Brain microvascular endothelial cell (primary cell): ENCODE measurements around the gene CFAP161.

Experiments used
- DNase-seq: peaks from one replicate; pipeline ENCODE4 v3.0.0-alpha.2; 2020
- H3K27ac ChIP-seq: fragments of 250-450 bp; sonication (Bioruptor Pico); 2 replicates; pipeline ENCODE4 v1.5.1; 2020; ENCODE audit warnings: mild to moderate bottlenecking, moderate library complexity
- H3K27me3 ChIP-seq: fragments of 250-450 bp; sonication (Bioruptor Pico); replicated peaks from 2 replicates; pipeline ENCODE4 v1.5.1; 2020; ENCODE audit warnings: mild to moderate bottlenecking
- H3K36me3 ChIP-seq: fragments of 250-450 bp; sonication (Bioruptor Pico); replicated peaks from 2 replicates; pipeline ENCODE4 v1.5.1; 2020; ENCODE audit warnings: mild to moderate bottlenecking
- H3K4me3 ChIP-seq: 2 replicates; pipeline ENCODE4 v1.5.1; 2011; ENCODE audit warnings: low read depth, mild to moderate bottlenecking, control low read depth, low read length, moderate library complexity
- CTCF ChIP-seq: IDR thresholded peaks from 2 replicates; pipeline ENCODE4 v1.5.1; 2011; ENCODE audit warnings: low read depth, mild to moderate bottlenecking, moderate library complexity, low read length, control low read depth, inconsistent platforms; ENCODE audit errors: missing control alignments
- in situ Hi-C: cut with HindIII; loops from 2 replicates; pipeline ENCODE4 v1.10.0; 2017; ENCODE audit warnings: low sequenced_read_pairs, low pct_ligation_motif_present

Gene CFAP161

GRCh38 chr15:81182756-81183438 lies 48.8 kb downstream of the CFAP161 start:
- in situ Hi-C loops, result no loop called here
- Histone ChIP-seq H3K27ac (no peak overlapping the region), H3K27me3 (peaks cover 6% of the 10 kb centered on the region), H3K36me3 (no peaks in the 10 kb centered on the region), H3K4me3 (peak overlapping the region; percentile 24)
- DNase-seq, result no peak
- TF ChIP-seq CTCF, result peak; percentile 32

GRCh38 chr15:81183439-81183775 lies 49.3 kb downstream of the CFAP161 start:
- no peak for DNase-seq
- no peaks in the 10 kb centered on the region for H3K36me3 ChIP-seq
- H3K4me3 ChIP-seq, result no peak overlapping the region
- TF ChIP-seq CTCF, result no peak
- peaks cover 6% of the 10 kb centered on the region for H3K27me3 ChIP-seq
- no peak overlapping the region for H3K27ac ChIP-seq
- in situ Hi-C loops, result no loop called here

GRCh38 chr15:81184188-81184587 lies 50.1 kb downstream of the CFAP161 start:
- no peak for TF ChIP-seq CTCF
- Histone ChIP-seq H3K36me3 (no peaks in the 10 kb centered on the region), H3K4me3 (no peak overlapping the region), H3K27me3 (peaks cover 6% of the 10 kb centered on the region), H3K27ac (no peak overlapping the region)
- in situ Hi-C loops, result no loop called here
- DNase-seq, result no peak

- Histone ChIP-seq H3K36me3 (no peaks in the 10 kb centered on the region), H3K4me3 (no peak overlapping the region), H3K27me3 (peaks cover 6% of the 10 kb centered on the region), H3K27ac (no peak overlapping the region)
- no peak for DNase-seq
- in situ Hi-C loops, result no loop called here
- TF ChIP-seq CTCF, result no peak
Measured at GRCh38 chr15:81185631-81186295, 51.7 kb downstream of the CFAP161 start.

GRCh38 chr15:81188354-81188753 lies 54.3 kb downstream of the CFAP161 start:
- in situ Hi-C loops, result no loop called here

More at GRCh38 chr15:81188354-81188753, 54.3 kb downstream of the CFAP161 start:
- no peak for TF ChIP-seq CTCF
- Histone ChIP-seq H3K4me3 (no peak overlapping the region), H3K27me3 (no peaks in the 10 kb centered on the region), H3K36me3 (no peaks in the 10 kb centered on the region), H3K27ac (no peak overlapping the region)
- no peak for DNase-seq
